SIG-M5 (cell line): Measurements from ENCODE around the gene ARMCX1.
"Not testable (repeated sequence)": the region's sequence is repeated elsewhere in the genome, so short reads cannot be mapped to it uniquely, and the experiment has no call there.

Experiments used
- DNase-seq: peaks from one replicate; lab custom pipeline; 2025; lab: John Stamatoyannopoulos, UW

The ARMCX1 gene

GRCh38 chrX:101550362-101550750 is at the start of gene ARMCX1:
Gene ARMCX1 (plus strand): TSS chrX:101550547. CDS start chrX:101552931, 2,384 bp downstream.
- DNase-seq = no peak

DNA sequence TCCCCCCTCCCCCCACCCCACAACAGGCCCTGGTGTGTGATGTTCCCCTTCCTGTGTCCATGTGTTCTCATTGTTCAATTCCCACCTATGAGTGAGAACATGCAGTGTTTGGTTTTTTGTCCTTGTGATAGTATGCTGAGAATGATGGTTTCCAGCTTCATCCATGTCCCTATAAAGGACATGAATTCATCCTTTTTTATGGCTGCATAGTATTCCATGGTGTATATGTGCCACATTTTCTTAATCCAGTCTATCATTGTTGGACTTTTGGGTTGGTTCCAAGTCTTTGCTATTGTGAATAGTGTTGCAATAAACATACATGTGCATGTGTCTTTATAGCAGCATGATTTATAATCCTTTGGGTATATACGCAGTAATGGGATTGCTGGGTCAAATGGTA is 47.4 kb upstream of the ARMCX1 start:
- not testable (repeated sequence) for DNase-seq

DNA sequence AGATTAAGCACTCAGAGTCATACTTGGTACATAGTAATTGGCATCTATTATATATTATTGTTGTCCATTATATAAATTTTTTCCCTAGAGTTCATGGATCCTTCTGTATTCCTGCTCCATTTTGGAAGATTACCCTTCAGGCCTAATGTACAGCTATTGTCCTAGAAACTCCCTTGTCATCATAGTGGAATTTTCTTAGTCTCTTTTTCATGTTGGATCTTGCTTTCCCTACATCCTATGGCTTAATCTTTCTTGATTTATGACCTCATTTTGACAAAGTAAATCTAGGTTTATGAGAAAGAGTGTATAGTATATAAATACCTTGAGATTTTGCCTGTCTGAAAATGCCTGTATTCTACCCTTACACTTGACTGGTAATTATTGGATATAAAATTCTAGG is 43.0 kb upstream of the ARMCX1 start:
- no peak for DNase-seq

DNA sequence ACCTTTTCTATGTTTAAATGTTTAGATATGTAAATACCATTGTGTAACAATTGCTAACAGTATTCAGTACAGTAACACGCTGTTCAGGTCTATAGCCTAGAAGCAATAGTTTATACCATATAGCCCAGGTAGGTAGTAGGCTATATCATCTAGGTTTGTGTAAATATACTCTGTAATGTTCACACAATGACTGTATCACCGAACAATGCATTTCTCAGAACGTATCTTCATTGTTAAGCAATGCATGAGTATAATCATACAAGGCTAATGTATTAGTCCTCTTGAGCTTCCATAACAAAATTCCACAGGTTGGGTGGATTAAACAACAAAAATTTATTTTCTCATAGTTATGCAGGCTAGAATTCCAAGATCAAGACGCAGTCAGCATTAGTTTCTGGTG is 42.4 kb upstream of the ARMCX1 start:
- no peak for DNase-seq

- DNase-seq = no peak
These were observed 19.4 kb upstream of the ARMCX1 start for GRCh38 chrX:101530944-101531343.

GRCh38 chrX:101539116-101539515 is 11.2 kb upstream of the ARMCX1 start:
- no peak for DNase-seq

- no peak for DNase-seq
These were observed 518 bp downstream of the ARMCX1 start for GRCh38 chrX:101550751-101551379.

DNA sequence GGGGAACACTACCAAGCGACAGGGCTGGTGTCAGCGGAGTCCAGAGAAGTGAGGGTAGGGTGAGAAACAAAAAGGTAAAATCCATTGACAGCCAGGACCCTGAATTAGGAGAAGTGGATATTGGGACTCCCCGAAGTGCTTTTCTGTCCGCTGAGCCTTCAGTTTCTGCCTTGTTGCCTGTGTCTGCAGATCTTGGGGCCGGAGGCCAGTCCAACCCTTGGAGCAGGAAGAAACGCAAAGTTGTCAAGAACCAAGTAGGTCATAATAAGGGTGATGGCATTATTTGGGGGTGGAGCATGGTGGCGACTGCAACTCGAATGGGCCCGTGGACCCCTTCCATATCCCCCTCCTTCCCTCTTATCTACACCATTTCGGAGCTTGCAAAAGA is 1.0 kb downstream of the ARMCX1 start:
- DNase-seq = no peak

GRCh38 chrX:101552714-101553113 is 2.4 kb downstream of the ARMCX1 start:
- no peak for DNase-seq

DNA sequence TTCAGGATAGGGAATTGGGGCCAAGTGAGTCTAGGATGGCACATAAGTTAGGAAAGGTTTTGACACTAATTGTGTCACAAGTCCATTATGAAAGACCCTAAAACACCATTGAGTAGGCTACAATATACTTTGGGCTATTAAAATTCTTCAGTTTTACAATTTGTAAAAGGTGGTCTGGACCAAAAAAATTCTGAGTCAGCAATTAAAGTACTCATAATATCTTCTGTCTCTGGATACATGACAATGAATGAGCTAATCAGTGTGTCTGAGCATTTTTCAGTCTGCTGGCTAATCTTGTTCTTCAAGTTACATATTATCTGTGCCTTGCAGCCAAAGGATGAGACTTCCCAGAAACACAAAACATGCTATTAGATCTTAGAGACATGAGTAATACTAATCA is 14.3 kb downstream of the ARMCX1 start:
- no peak for DNase-seq

DNA sequence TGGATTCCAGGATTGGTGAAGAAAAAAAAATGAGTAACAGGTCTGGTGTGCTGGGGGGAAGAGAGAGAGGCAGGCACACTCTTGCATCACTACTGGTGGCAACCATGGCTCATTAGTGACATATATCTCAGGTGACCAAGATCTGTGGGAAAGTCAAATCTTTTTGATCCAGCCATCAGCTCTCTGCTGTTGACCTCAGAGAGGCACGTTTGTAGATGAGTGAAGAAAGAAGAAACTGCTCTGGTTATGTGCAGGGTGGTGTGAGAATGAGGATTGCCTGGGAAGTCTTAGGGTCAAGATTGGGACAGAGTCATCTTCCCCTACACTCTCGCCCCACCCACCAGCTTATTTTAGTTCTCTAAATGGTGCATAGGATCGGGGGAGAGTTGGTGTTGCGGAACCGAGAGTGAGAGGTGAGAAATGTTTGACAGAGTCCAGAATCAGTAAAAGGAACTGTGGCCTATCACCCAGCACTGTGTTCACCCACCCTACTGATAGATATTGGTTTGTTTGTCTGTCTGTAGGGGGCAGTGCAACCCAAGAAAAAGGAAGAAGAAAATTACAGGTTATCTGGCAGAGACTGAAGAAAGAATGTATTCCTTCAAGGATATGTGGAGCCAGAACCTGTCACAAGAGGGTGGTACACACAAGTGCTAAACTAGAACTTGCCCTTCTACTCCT is 45.5 kb downstream of the ARMCX1 start:
- peak; percentile 7 for DNase-seq

- not testable (repeated sequence) for DNase-seq
These were observed 49.2 kb downstream of the ARMCX1 start for GRCh38 chrX:101599592-101599991.

GRCh38 chrX:101602077-101602476 is 51.7 kb downstream of the ARMCX1 start:
- DNase-seq = no peak
